Left renal cortex interstitium (tissue), 4 donors: ENCODE measurements around the gene PTPRM. TPM values are rescaled to one million over a fixed set of nuclear protein-coding genes. Genes with fewer than 3 reads are reported as not detected.
"Not testable (repeated sequence)": the region's sequence is repeated elsewhere in the genome, so short reads cannot be mapped to it uniquely, and the experiment has no call there.

ENCODE experiments used
- DNase-seq, 4 donors: peaks; one replicate each; pipeline ENCODE4 v3.0.0-alpha.2; 2013; ENCODE audit warnings: low read depth in 4 of 4, low spot score in 2 of 4, missing footprints in 1 of 4
- polyA plus RNA-seq, 4 donors: library from polyadenylated mRNA; unstranded; fragments of 120-200 nt; gene quantifications; one replicate each; pipeline ENCODE4 v1.2.1, GENCODE V29; 2013; ENCODE audit not compliant: insufficient read length in 4 of 4

Gene PTPRM
- polyA plus RNA-seq, 4 donors, result 80.9 to 108 (median 89.7) TPM

DNA sequence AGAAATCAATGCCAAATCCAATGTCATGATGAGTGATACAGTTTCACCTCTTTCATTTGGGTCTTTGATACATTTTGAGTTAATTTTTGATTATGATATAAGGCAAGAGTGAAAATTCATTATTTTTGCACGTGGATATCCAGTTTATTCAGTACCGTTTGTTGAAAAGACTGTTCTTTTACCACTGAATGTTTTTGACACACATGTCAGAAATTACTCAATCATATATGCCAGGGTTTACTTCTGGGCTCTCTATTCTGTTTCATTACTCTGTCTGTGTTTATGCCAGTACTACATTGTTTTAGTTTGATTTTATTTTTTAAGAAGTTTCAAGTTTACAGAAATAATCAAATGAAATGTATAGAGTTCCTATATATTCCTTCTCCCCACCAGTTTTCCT, 154.4 kb downstream of the PTPRM start:
- no peak for DNase-seq

DNA sequence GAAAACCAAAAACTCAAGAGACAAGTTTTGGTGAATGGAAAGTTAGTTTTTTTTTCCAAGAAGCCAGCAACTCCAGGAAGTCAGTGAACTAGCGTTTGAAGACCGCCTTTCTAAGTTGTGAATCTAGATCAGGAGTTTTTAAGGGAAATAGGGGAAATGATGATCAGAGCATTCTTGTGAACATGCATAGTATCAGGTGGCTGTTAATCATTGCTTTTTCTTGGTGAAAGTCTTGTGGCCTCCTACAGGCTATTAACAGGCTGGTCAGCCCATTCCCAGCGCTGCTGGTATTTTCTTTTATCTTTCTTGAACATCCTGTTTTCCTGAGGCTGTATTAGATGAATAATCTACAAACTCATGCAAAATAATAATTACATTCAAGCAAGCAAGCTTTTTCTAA, 155.8 kb downstream of the PTPRM start:
- DNase-seq, result no peak

DNA sequence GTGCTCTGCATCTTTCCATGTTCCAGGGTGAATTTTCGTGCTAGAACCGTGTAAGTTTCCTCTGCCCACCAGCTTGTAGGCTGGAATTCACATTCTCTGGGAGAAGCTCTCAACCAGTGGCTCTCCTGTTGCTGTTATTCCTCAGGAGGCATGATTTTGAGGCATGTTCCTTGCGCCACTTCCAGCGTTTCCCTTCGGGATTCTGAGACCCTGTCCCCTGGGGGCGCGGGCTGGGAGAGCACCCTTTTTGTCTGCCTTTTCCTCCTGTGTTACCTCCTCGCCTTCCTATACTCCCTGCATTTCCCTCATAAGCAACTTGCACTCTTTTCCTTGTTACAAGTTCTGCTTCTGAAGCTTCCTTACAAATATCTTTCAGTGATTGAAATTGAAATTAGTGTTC, 156.4 kb downstream of the PTPRM start:
- DNase-seq, result no peak

DNA sequence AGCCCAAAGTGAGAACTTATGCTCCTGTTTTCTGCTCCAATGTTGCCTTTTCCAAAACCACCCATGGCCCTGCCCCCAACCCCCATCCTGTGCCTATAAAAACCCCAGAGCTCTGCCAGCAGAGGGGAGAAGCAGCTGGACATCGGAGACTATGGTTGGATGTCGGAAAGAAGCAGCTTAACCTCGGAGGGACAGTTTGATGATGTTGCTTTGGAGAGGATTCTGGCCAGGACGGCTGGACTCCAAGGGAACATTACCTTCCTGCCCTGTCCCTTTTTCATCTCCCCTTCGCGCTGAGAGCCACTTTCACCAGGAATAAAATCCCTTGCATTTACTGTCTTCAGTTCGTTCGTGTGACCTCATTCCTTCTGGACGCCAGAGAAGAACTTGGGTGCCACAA, 158.4 kb downstream of the PTPRM start:
- no peak for DNase-seq

DNA sequence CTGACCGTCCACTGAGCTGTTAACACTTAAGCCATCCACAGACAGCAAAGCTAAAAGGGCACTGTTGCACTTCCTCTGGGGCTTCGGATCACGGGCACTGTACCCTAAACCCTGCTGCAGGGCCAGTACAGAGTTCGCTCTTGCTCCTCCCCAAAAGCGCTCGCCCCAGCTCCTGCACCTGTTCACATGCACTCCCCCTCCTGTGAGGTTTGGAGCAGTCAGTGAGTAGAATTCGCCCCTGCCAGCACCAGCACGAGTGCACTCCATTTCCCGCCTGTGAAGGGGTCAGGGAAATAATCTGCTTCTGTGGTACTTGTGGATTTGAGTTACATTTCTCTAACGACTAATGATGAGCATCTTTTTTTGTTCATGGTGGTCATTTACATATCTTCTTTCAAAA, 158.8 kb downstream of the PTPRM start:
- no peak for DNase-seq

DNA sequence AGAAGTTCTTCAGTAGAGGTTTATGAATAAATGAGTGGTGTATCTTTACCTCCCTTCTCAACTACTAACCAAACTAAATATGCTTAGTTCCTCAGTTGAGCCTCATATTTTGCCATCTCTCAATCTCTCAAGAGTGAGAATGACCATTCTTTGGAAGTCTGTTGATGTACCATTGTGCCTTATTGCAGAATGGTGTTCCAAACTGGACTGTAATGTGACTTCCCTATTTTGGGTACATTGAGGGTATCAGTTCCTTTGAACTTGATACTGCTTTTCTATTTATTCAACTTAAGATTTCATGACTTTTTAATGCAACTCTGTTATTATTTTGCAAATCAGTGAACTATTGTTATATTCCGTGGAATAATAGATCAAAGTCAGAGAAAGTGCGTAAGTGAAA, 159.4 kb downstream of the PTPRM start:
- no peak for DNase-seq

DNA sequence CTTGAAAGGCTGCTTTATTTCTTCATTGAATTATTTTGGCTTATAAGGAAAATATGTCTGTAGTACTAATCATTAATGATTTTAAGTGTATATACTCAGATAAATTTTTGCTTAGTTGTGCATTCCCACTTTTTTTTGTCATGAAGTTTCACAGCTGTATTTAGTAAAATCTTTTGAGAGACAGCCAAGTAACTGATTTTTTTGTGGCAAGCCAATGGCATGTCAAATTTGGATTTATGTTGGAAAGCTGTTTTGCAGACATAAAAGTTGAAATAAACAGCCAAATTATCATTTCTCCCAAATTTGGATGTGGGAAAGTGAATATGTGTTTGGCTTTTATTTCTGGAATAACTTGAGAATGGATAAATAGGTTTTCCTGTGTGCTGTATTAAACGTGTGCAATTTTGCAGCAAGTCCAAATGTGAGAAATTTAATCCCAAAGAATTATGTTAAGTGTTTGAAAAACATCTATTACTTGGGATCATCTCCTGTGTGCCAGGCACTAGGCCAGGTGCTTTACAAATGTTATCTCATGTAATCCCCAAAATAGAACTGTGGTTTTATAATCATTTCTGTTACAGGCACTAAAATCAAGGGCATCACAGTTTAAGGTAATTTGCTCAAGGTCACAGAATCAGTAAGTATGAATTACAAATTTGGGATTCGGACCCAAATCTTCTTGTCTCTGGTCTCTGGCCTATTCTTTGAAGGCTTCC, 160.4 kb downstream of the PTPRM start:
- no peak for DNase-seq

DNA sequence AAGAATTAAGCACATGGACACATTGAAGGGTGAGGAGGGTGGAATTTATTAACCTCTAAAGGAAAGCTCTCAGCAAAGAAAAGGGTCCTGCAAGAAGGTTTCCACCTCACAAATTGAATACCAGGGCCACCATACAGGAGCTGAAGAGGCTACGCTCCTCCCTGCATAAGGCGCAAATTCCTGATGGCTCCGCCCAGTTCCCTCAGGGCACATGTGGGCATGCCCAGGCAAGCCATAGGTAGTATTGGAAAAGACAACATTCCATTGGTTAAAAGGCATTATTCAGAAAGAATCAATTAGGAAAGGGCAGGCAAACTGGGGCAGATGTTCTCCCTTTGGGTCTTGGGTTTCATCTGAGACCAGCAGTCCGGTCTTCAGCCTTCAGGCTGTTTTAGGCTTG, 161.2 kb downstream of the PTPRM start:
- DNase-seq, result no peak

DNA sequence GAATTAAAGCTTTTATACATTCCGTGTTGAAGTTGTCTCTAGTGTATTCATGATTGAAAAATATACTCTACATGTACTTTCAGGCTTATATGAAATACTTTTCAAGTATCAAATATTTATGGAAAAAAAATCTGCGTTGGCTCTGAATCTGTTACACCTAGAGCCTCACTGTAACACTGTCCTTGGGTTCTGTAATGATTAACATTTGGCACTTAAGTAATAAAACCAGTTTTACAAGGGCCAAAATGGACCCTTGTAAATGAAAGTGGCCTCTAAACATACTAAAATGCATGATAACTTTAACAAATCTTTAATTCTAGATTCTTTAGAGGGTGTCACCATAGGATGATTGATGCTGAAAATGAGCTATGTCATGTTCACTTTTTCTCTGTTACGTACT, 162.8 kb downstream of the PTPRM start:
- no peak for DNase-seq

DNA sequence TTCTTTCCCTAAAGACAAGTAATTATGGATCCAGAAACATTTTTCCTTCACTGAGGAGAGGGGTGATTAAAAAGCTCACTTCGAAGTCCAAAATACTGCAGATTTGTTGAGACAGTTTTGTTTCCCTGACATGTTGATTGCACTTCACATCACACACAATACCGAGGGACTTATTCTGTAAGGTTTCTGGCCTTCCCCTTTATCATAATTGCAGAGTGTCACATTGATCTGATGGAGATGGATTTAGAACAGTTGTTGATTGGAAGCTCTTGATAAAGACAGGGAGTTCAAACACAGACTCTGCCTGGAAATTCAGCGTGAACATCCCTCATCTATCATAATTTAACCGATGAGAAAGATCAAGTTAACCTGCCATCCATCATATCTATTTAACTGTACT, 163.6 kb downstream of the PTPRM start:
- DNase-seq, result no peak

DNA sequence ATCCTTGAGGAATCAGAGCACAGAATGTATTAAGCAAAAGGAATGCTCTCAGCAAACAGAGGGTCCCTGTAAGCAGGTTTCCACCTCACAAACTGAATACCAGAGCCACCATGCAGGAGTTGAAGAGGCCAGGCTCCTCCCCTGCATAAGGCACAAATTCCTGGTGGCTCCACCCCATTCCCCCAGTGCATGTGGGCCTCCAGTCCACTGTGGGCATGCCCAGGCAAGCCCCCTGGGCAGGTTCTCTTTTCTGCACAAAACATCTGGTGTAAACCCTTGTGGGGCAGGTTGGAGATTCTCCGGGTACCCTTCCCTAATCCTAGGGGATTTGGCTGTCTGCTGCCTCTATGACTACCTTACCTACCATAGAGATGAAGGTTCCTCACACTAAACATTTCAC, 166.5 kb downstream of the PTPRM start:
- no peak for DNase-seq

DNA sequence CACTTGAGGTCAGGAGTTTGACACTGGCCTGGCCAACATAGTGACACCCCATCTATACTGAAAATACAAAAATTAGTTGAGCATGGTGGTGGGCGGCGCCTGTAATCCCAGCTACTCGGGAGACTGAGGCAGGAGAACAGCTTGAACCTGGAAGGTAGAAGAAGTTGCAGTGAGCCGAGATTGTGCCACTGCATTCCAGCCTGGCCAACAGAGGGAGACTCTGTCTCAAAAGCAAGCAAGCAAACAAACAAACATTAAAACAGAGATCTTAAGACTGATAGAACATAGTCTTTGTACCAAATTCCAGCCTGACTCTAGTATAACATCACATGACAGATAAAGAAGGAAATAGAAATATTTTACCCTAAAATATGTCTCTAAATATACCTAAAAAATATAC, 168.1 kb downstream of the PTPRM start:
- no peak for DNase-seq

DNA sequence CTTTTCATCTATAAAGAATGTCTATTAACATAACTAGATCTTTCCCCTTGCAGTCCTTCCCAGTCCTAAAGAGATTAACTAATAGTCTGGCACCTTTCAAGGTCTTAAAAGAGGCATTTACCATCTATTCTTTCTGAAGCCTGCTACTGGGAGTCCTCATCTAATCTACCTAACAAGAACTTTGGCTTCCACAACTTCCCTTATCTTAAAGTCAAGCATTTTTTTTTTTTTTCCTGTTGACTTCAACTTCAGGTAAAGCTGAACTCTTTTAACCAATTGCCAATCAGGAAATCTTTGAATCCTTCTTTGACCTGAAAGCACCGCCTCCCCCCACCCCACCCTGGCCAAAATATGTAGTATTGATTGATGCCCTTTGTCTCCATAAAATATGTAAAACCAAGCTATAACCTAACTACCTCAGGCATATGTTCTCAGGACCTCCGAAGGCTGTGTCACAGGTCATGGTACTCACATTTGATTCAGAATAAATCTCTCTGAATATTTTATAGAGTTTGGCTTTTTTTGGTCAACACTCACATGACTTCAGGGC, 168.6 kb downstream of the PTPRM start:
- no peak for DNase-seq

DNA sequence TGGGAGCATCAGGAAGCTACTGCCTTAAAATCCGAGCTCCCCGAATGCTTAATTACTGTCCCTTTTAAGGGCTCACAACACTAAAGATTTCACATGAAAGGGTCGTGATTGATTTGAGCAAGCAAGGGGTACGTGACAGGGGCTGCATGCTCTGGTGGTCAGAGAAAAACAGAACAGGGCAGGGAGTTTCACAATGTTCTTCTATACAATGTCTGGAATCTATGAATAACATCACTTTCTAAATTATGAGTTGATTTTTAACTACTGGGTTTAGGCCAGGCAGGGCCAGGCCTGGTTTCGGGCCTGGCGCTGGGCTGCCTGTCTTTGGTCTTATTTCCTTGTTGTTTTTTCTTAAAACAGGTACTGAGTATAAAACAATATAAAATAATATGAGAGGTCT, 169.4 kb downstream of the PTPRM start:
- not testable (repeated sequence) for DNase-seq

DNA sequence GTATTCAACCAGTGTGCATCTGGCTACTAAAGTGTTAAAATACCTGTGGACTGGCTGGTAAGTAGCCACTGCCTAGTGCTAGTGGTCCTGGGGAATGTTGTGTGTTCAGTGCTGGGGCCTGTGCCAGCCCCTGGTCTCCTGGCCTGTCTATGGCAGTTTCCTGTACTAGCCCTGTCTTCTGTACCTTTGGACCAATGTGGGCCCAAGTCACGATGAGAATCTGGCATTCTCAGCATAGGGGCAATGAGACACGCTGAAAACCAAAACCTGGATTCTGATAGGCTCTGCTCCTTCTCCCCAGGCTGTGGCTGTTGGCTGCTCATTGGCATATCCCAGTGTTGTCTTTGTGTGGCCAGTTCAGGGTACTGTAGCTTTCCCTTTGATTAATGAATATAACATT, 170.4 kb downstream of the PTPRM start:
- no peak for DNase-seq

DNA sequence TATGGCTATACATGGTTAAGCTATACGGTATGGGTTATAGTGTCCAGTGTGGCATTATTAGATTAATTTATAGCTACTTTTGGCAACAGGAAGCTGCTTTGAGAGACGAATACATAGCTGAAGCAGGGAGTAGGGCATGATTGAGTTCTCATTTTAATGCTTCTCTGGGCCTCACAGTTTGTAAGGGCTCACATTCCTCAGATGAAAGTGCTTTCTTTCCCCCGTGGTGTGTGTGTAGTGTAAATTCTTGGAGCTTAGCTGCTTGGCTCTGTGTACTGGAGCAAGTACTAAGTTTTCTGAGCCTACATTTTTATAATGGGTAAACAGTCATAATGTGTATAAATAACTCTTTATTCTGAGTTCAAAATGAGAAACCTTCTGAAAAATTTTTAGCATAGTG, 173.7 kb downstream of the PTPRM start:
- DNase-seq, result no peak

DNA sequence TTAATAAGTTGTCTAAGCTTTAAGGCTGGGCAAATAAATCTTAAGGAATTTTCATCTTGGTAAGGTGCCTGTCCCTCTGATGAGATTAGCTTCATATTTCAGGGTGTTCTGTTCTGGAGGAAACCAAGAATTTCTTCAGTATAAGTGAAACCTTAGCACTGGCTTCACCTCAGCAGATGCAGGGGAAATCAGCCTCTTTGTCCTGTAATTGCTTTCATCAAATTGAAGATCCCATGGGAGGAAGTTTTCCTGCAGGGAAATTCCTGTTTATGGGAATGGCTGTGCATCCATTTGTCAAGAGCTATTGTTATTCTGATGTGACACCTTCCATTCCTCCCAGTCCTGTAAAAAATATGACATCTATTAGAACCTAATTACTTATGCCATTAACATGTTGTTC, 174.5 kb downstream of the PTPRM start:
- no peak for DNase-seq

DNA sequence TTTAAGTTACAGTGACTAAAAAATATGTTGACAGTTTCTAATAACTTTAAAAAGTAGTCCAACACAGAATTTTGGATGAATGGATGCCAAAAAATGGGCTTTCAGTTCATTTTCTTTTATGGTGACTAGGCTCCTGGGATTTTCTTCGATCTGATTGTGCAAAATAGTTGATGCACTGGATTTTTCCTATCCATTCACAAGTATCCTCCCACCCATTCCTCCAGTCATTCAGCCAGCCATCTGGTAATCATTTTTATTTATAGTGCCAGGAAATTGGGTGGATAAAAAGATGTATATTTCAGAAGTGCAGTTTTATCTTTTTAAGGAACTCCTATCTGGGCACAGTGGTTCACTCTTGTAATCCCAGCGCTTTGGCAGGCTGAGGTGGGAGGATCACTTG, 175.1 kb downstream of the PTPRM start:
- DNase-seq, result no peak

DNA sequence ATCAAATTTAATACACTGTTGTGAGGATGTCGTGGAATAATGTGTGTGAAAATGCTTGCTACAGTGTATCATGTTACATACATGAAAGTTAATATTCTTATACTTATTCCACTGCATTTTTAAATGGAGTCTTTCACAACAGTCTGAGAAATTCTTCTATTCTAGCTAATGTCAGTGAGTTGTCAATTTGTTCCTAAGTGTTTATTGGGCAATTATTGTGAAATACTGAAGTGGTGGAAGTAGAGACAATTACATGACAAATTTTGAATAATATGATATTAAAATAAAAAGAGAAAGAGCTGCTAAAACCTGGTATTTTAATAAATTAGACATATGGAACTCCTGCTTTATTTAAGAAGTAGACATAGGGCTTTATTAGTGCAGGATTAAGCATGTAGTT, 176.1 kb downstream of the PTPRM start:
- DNase-seq, result no peak

DNA sequence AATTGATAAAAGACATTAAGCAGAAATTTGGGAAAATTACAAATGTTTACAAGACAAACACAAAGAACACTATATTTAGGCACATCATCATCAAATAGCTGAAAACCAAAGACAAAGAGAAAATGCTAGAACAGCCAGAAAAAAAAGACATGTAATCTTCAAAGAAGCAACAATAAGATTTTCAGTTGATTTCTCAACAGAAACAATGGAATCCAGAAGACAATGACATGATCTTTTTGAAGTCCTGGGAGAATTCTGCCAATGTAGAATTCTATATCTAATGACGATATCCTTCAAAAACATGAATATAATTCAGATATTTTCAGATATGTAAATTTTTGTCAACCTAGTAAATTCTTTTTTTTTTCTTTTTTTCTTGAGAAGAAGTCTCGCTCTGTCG, 179.0 kb downstream of the PTPRM start:
- no peak for DNase-seq

DNA sequence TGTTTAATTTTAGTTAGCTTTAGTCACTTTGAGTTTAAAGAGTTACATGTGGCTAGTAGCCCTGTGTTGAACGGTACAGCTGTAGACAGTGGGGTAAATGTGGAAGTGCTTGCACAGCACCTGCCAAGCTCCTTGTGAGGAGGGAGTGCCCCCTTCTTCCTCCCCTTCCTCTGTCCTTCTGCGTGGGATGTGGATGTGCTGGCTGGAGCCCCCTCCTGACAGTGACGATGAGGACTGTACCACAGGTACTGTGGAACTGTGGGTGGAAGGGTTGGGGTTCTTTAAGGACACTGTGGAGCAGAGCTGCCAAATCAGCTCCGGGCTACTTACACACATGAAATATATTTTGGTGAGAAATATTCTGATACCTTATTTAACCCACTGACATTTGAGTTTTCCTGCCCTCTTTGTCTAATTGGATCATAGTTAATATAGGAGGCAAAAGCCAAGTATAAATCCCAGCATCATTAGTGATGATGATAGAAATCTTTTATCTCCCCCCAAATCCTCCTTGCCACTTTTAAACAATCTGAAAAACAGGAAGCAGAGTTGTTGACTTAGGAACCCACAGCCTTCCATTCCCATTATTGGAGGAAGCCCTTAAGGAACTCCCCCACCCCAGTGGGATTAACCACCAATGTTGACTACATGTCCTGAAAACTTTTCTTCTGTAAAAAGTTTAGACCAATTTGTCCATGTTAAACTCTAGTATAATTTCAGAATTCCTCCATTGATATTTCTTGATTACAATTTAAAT, 181.3 kb downstream of the PTPRM start:
- no peak for DNase-seq

DNA sequence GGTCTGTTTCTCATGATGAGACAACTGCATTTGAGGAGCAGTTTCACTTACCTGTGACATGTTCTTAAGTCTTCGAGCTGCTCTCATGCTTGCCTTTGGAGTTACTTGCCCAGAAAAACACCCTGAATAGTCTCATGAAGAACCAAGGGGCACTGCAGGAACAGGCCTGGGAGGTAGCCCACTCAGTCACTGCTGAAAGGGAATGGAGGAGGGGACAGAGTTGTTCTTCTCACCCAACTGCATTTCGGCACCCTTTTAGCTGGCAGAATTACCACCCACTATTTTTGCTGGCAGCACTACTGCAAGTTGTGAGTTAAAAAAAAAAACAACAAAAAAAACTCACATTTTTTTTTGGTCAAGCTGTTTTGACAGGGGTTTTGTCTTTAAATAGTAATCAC, 181.9 kb downstream of the PTPRM start:
- no peak for DNase-seq
